H54 (cell line): ENCODE data around the gene TTF1.

ENCODE experiments used
- DNase-seq: peaks from one replicate; pipeline ENCODE4 v3.0.0; 2011; ENCODE audit warnings: low spot score, mixed read lengths; ENCODE audit not compliant: insufficient read length
- FAIRE-seq: peaks from 3 replicates; lab custom pipeline; 2011; peaks lifted over from hg19 to GRCh38; lab: Jason Lieb, UNC
- POLR2A ChIP-seq: IDR thresholded peaks from 2 replicates; pipeline ENCODE4 v1.6.1; 2011; ENCODE audit warnings: low read depth, mild to moderate bottlenecking, low read length

TTF1 gene

DNA sequence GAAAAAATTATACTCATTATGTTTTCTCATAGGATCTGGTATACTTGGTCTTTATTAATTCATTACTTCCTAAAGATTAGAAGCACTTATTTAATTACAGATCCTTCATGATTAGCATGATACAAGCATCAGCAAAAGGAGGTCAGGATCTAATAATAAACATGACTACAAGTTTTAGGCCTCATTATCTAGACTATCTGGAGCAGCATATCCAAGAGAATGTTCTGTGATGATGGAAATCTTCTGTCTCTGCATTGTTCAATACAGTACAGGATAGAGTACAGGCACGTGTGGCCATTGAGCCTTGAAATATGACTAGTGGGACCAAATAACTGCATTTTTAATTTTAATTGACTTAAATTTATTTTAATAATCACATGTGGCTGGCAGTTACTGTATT, 73.1 kb downstream of the TTF1 start:
- DNase-seq (no peak), FAIRE-seq (no peak)
- no peak for TF ChIP-seq POLR2A

GRCh38 chr9:132328580-132328979, 78.1 kb downstream of the TTF1 start:
- no peak for DNase-seq
- no peak for FAIRE-seq
- no peak for TF ChIP-seq POLR2A

DNA sequence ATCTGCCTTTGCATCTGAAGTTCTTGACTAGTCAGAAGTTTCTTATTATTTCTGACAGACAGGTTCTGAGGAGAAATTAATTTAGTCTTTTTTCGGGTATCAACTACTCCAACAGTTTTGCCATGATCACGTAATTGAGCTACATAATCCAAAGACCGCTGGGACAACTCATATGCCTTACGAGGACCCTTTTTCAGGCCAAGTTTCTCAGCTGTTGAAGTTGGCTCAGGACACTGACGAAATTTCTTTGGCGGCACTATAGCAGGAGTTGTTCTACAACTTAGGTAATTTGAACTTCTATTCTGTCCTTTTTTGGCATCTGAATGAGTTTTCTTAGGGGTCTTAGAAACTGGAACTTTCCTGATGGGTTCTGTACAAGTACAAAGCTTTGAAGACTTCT, 79.1 kb downstream of the TTF1 start:
- FAIRE-seq: no peak
- no peak for DNase-seq
- TF ChIP-seq POLR2A: no peak
